K562 (cell line): ENCODE results near the gene BLOC1S3. TPM values are rescaled to one million over a fixed set of nuclear protein-coding genes. Genes with fewer than 3 reads are reported as not detected.

ENCODE experiments used
- ATAC-seq: fragments of 200-7000 bp; cut with Tn5 transposase; 3 replicates; pipeline ENCODE4 v1.9.1; 2020; ENCODE audit warnings: moderate library complexity
- BruUV-seq: library from RNA; stranded (reverse); fragments of 400-500 nt; replicated peaks from 2 replicates; lab custom pipeline; 2021; lab: Mats Ljungman, UMichigan
- CTCF ChIA-PET: fragments of 300-600 bp; formaldehyde crosslinking; extraction: SDS; loops from one replicate; lab custom pipeline; 2021; ENCODE audit warnings: low intra/inter-chr PET ratio; lab: Yijun Ruan, JAX
- POLR2A ChIA-PET: fragments of 300-600, 350-650 bp; sonication (Branson Sonifier 250); formaldehyde crosslinking; extraction: SDS; loops from one replicate; lab custom pipeline; 2021; ENCODE audit warnings: antibody characterized with exemption, inconsistent platforms; lab: Yijun Ruan, JAX
- DNase-seq, 4 experiments: peaks; one replicate each; pipeline versions ENCODE4 v3.0.0 to v3.0.0-alpha.2; 2011 to 2018; ENCODE audit warnings: low spot score in 3 of 4, mixed read lengths in 3 of 4; ENCODE audit errors: extremely low read depth in 1 of 4
- FAIRE-seq: peaks from 2 replicates; lab custom pipeline; 2011; peaks lifted over from hg19 to GRCh38; lab: Jason Lieb, UNC
- H2AFZ ChIP-seq: 2 replicates; pipeline ENCODE4 v1.6.0; 2011; ENCODE audit warnings: low read depth, low read length, control low read depth, inconsistent platforms
- H3K27ac ChIP-seq: fragments of 200-600 bp; 3 replicates; pipeline ENCODE4 v1.8.0; 2011; ENCODE audit warnings: low read depth, mild to moderate bottlenecking, control low read depth, inconsistent platforms, low read length, moderate library complexity, mixed read lengths; ENCODE audit errors: extremely low read depth
- H3K27me3 ChIP-seq, 2 experiments: fragments of 300-600 bp in 1 of 2; 2 replicates in 1 of 2; 3 replicates in 1 of 2; pipeline versions ENCODE4 v1.6.0 to v1.8.0; 2011; ENCODE audit warnings: inconsistent platforms in 2 of 2, low read length in 2 of 2, mild to moderate bottlenecking in 1 of 2, mixed read lengths in 1 of 2, moderate library complexity in 1 of 2; ENCODE audit not compliant: control insufficient read depth in 2 of 2, insufficient read depth in 2 of 2
- H3K36me3 ChIP-seq: fragments of 300-600 bp; 3 replicates; pipeline ENCODE4 v1.8.0; 2011; ENCODE audit warnings: mild to moderate bottlenecking, low read length, inconsistent platforms; ENCODE audit not compliant: control insufficient read depth, insufficient read depth
- H3K4me1 ChIP-seq, 2 experiments: fragments of 200-600 bp in 1 of 2; replicated peaks in 1 of 2; 2 replicates in 1 of 2; 3 replicates in 1 of 2; pipeline versions ENCODE4 v1.5.1 to v1.8.0; 2011; ENCODE audit warnings: inconsistent platforms in 2 of 2, low read length in 2 of 2, mild to moderate bottlenecking in 1 of 2, mixed read lengths in 1 of 2, moderate library complexity in 1 of 2; ENCODE audit not compliant: control insufficient read depth in 2 of 2, insufficient read depth in 2 of 2
- H3K4me2 ChIP-seq: 2 replicates; pipeline ENCODE4 v1.6.1; 2011; ENCODE audit warnings: low read length, control low read depth, inconsistent platforms, mixed read lengths; ENCODE audit not compliant: insufficient read depth
- H3K4me3 ChIP-seq: fragments of 200-600 bp; sonication (generic), shearing (Covaris generic); 2 replicates; pipeline ENCODE4 v1.5.1; 2016; ENCODE audit warnings: control low read depth, inconsistent platforms
- H3K79me2 ChIP-seq: fragments of 200-600 bp; 3 replicates; pipeline ENCODE4 v1.8.0; 2011; ENCODE audit warnings: low read length, inconsistent platforms; ENCODE audit not compliant: control insufficient read depth, insufficient read depth
- H3K9ac ChIP-seq, 2 experiments: 2 replicates each; pipeline versions ENCODE4 v1.6.0 to v1.6.1; 2011; ENCODE audit warnings: low read depth in 2 of 2, low read length in 2 of 2, control low read depth in 1 of 2, inconsistent platforms in 1 of 2, mild to moderate bottlenecking in 1 of 2, mixed read lengths in 1 of 2; ENCODE audit not compliant: insufficient read depth in 1 of 2
- H3K9me1 ChIP-seq: one replicate; pipeline ENCODE4 v1.6.0; 2011; ENCODE audit warnings: inconsistent platforms, mild to moderate bottlenecking, low read length, moderate library complexity; ENCODE audit not compliant: control insufficient read depth, insufficient read depth
- H3K9me3 ChIP-seq: replicated peaks from 2 replicates; pipeline ENCODE4 v1.5.1; 2011; ENCODE audit warnings: low read depth, low read length, inconsistent platforms; ENCODE audit not compliant: control insufficient read depth, insufficient read depth
- H4K20me1 ChIP-seq: replicated peaks from 2 replicates; pipeline ENCODE4 v1.6.1; 2011; ENCODE audit warnings: low read length, inconsistent platforms, mixed read lengths; ENCODE audit not compliant: control insufficient read depth, insufficient read depth
- CC2D1A ChIP-seq: fragments of 450-650 bp; IDR thresholded peaks from 2 replicates; pipeline ENCODE4 v1.6.1; 2017; ENCODE audit warnings: mild to moderate bottlenecking
- KDM5B ChIP-seq: fragments of 200-600 bp; sonication (generic); IDR thresholded peaks from 2 replicates; pipeline ENCODE4 v1.6.1; 2012; ENCODE audit warnings: low read depth, mild to moderate bottlenecking, moderate library complexity, low read length, control low read depth, inconsistent platforms; ENCODE audit not compliant: insufficient replicate concordance
- POLR2G ChIP-seq: fragments of 200-400 bp; formaldehyde crosslinking; IDR thresholded peaks from 2 replicates; pipeline ENCODE4 v1.6.1; 2017; ENCODE audit warnings: low read depth, mild to moderate bottlenecking, antibody characterized with exemption, low read length, moderate library complexity
- RBM39 ChIP-seq: fragments of 200-400 bp; formaldehyde crosslinking; optimal IDR thresholded peaks from 2 replicates; pipeline ENCODE3; 2018; ENCODE audit warnings: low read depth, low read length
- SAFB ChIP-seq: fragments of 200-400 bp; formaldehyde crosslinking; IDR thresholded peaks from 2 replicates; pipeline ENCODE4 v1.6.1; 2017; ENCODE audit warnings: low read depth, low read length, borderline replicate concordance
- SLC30A9 ChIP-seq: fragments of 250-450 bp; sonication (Bioruptor Pico); IDR thresholded peaks from 2 replicates; pipeline ENCODE4 v1.8.0; 2022; ENCODE audit warnings: mild to moderate bottlenecking, moderate library complexity
- TAL1 ChIP-seq: fragments of 450-650 bp; IDR thresholded peaks from 2 replicates; pipeline ENCODE4 v1.6.1; 2016; ENCODE audit warnings: mild to moderate bottlenecking
- U2AF1 ChIP-seq: fragments of 200-400 bp; formaldehyde crosslinking; optimal IDR thresholded peaks from 2 replicates; pipeline ENCODE3; 2017; ENCODE audit warnings: mild to moderate bottlenecking, low read depth, low read length, moderate library complexity
- ZNF274 ChIP-seq: IDR thresholded peaks from 2 replicates; pipeline ENCODE4 v1.6.1; 2011; ENCODE audit warnings: low read depth, mild to moderate bottlenecking, low read length, moderate library complexity, borderline replicate concordance
- ZNF3 ChIP-seq: fragments of 250-450 bp; sonication (Bioruptor Pico); IDR thresholded peaks from 2 replicates; pipeline ENCODE4 v1.5.0; 2021; ENCODE audit warnings: mild to moderate bottlenecking, moderate library complexity
- ZNF696 ChIP-seq: fragments of 250-450 bp; sonication (Bioruptor Pico); conservative IDR thresholded peaks from 2 replicates; pipeline ENCODE4 v1.4.0; 2020; ENCODE audit warnings: mild to moderate bottlenecking, moderate library complexity
- WGBS: fragments of 100-300 bp; shearing (Covaris generic); methylation state at CpG from one replicate; pipeline ENCODE4 v1.1.6; 2016; ENCODE audit warnings: low coverage, mixed read lengths; ENCODE audit not compliant: insufficient coverage; ENCODE audit errors: missing lambda C conversion rate; 5-methylcytosine and 5-hydroxymethylcytosine counted together
- in situ Hi-C: fragments of 300-500 bp; cut with MboI; formaldehyde crosslinking; loops from 4 replicates; pipeline ENCODE4 v1.15.0; 2018; ENCODE audit warnings: inconsistent platforms, mixed read lengths
- intact Hi-C: fragments of 100-400 bp; cut with micrococcal nuclease; formaldehyde crosslinking; loops from 2 replicates; pipeline ENCODE4 v1.14.2; 2022
- polyA plus RNA-seq, 8 experiments: library from polyadenylated mRNA; depleted of rRNA in 4 of 8; stranded (reverse) in 5 of 8; unstranded in 3 of 8; fragments of >200 nt; fragmentation: Nextera tagmentation in 2 of 8; fragmentation: Illumina TruSeq in 1 of 8; extraction: Ambion mirVana in 2 of 8; extraction: Trizol in 1 of 8; gene quantifications; 2 replicates each; pipeline versions ENCODE4 v1.2.1 to v1.2.3, GENCODE V29; 2011 to 2014; ENCODE audit warnings: inconsistent platforms in 1 of 8, missing spikeins in 1 of 8
- total RNA-seq, 7 experiments: library from RNA; depleted of rRNA in 6 of 7; stranded (reverse); fragments of >200 nt in 6 of 7; fragmentation: Illumina TruSeq in 2 of 7; extraction: Trizol in 2 of 7; gene quantifications; 2 replicates each; pipeline versions ENCODE4 v1.2.1 to v1.2.3, GENCODE V29; 2011 to 2021; ENCODE audit warnings: low replicate concordance in 1 of 7

BLOC1S3 gene
- total and polyA plus RNA-seq, 9 of the 15 experiments (the other 6 are each of a cell fraction or from before 2014, with no cell fraction given) = 3.9 to 20.2 (median 10.4) TPM

DNA sequence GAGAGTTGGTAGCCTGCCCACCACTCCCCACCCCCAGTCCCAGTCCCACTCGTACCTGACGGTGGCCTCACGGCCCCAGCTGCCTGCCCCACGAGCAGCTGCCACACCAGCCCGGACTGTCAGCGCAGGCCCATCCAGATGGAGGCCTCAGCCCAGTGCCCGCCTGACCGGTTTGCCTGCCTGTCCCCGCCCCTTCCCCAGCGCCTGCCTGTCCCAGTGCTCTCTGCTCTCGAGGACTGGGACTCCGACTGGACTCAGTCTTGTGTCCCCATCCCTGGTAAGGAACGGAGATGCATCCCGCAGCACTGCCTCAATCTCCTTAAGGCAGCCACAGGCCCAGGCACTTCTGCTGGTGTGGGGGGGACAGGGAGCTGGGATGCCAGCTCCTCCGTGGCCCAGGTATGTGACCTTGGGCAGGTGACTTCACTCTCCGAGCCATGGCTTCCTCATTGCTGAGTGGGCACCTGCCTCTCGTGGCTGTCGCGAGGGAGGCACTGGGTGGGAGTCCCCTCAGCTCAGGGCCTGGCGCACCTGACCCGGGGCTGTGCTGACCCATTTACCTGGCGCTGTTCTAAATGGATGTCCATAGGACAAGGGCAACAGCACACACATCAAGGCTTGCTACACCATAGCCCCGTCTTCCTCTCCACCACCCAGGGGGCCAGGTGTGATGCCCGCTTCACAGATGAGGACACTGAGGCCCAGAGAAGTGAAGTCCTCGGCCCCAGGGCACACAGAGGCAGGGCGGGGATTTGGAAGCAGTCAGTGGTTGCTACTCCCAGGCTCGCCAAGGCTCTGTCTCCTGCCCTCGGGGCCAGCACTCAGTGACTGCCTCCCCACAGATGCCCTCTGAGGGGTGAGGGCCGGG lies 17.5 kb upstream of the BLOC1S3 start, which contains the start of gene NKPD1:
NKPD1 (minus strand) TSS at position 113 of the 868 bp plus-strand sequence. CDS start 832 bp downstream, outside the sequence.
- 21% methylated on average over 28 of the region's 29 CpGs for WGBS
- no peak within 1 kb of the TSS for H3K9ac ChIP-seq
- peaks cover 3 to 70% of the 10 kb centered on the region in 2 experiments; a peak in 3 of 5 replicates for H3K4me1 ChIP-seq
- H3K36me3 ChIP-seq = no peaks in the 10 kb centered on the region
- no peak within 1 kb of the TSS for H2AFZ ChIP-seq
- H3K79me2 ChIP-seq = no peaks in the 10 kb centered on the region
- no peak for TF ChIP-seq U2AF1
- TF ChIP-seq RBM39 = no peak
- no peak for TF ChIP-seq SLC30A9
- no peak for TF ChIP-seq ZNF3 (CRISPR knock-in tag)
- peak; percentile 64 for TF ChIP-seq POLR2G
- no peak for TF ChIP-seq ZNF274
- no peak for TF ChIP-seq SAFB
- TF ChIP-seq ZNF696 (CRISPR knock-in tag) = no peak
- TF ChIP-seq TAL1 = no peak
- peak; percentile 3 for TF ChIP-seq KDM5B
- TF ChIP-seq CC2D1A = no peak
- H3K9me1 ChIP-seq = no peaks in the 10 kb centered on the region
- no peak for FAIRE-seq
- no peak within 1 kb of the TSS for H3K4me2 ChIP-seq
- H4K20me1 ChIP-seq = peaks cover 18% of the 10 kb centered on the region; the same call in 1 of the 2 replicates
- in situ Hi-C loops = no loop called here
- no peak for ATAC-seq
- POLR2A ChIA-PET = interaction anchor here (0.5 to 0.7 kb wide), 4 partner anchors 10 to 127 kb away, joined by 3 to 4 read pairs (median 3); no protein-coding TSS in a partner anchor
- BruUV-seq = no TSS peak
- CTCF ChIA-PET = interaction anchor here (1.3 kb wide), 1 partner anchor 87 kb away, joined by 4 read pairs; no protein-coding TSS in a partner anchor
- DNase-seq = no peak
- no peak within 1 kb of the TSS for H3K27ac ChIP-seq
- peaks cover 6 to 26% of the 10 kb centered on the region in 2 experiments; a peak in 4 of 5 replicates for H3K27me3 ChIP-seq
- intact Hi-C loops = no loop called here
- H3K4me3 ChIP-seq = no peak within 1 kb of the TSS
- H3K9me3 ChIP-seq = no peaks in the 10 kb centered on the region
